ENCODE results near the gene TRIM6. TPM values are rescaled to one million over a fixed set of nuclear protein-coding genes. Genes with fewer than 3 reads are reported as not detected.

TRIM6 gene
- total RNA-seq, 2 donors from 2014 or later = 0.35 to 0.82 TPM

GRCh38 chr11:5556596-5557188 lies 39.7 kb upstream of the TRIM6 start:
- no peak overlapping the region for H3K9ac ChIP-seq (ENCODE audit: low read depth in 2 of 2, low read length in 2 of 2)
- DNase-seq = no peak
- intact Hi-C loops (cut with DNase I) = no loop called here
- H3K27ac ChIP-seq = no peak overlapping the region
- no peaks in the 10 kb centered on the region for H3K27me3 ChIP-seq
- TF ChIP-seq CTCF (IDR thresholded peaks at IDR 0.05) = no peak
- H3K4me1 ChIP-seq = no peaks in the 10 kb centered on the region
- H3K9me3 ChIP-seq = no peaks in the 10 kb centered on the region
- no peak overlapping the region for H3K4me3 ChIP-seq
- H3K36me3 ChIP-seq = no peaks in the 10 kb centered on the region

- Histone ChIP-seq H3K27ac (no peak overlapping the region), H3K4me1 (no peaks in the 10 kb centered on the region), H3K4me3 (no peak overlapping the region), H3K9ac (ENCODE audit: low read depth in 2 of 2, low read length in 2 of 2) (no peak overlapping the region), H3K36me3 (no peaks in the 10 kb centered on the region), H3K9me3 (no peaks in the 10 kb centered on the region), H3K27me3 (no peaks in the 10 kb centered on the region)
- no peak for DNase-seq
- TF ChIP-seq CTCF (IDR thresholded peaks at IDR 0.05) = no peak
- intact Hi-C loops (cut with DNase I) = no loop called here
These were observed 38.7 kb upstream of the TRIM6 start for GRCh38 chr11:5557751-5558150.

- Histone ChIP-seq H3K9ac (ENCODE audit: low read depth in 2 of 2, low read length in 2 of 2) (no peak overlapping the region), H3K27ac (no peak overlapping the region), H3K27me3 (no peaks in the 10 kb centered on the region), H3K4me1 (no peaks in the 10 kb centered on the region), H3K9me3 (no peaks in the 10 kb centered on the region), H3K4me3 (no peak overlapping the region), H3K36me3 (no peaks in the 10 kb centered on the region)
- no peak for DNase-seq
- TF ChIP-seq CTCF (IDR thresholded peaks at IDR 0.05) = no peak
- intact Hi-C loops (cut with DNase I) = no loop called here
These were observed 32.0 kb upstream of the TRIM6 start for GRCh38 chr11:5564259-5565019.

DNA sequence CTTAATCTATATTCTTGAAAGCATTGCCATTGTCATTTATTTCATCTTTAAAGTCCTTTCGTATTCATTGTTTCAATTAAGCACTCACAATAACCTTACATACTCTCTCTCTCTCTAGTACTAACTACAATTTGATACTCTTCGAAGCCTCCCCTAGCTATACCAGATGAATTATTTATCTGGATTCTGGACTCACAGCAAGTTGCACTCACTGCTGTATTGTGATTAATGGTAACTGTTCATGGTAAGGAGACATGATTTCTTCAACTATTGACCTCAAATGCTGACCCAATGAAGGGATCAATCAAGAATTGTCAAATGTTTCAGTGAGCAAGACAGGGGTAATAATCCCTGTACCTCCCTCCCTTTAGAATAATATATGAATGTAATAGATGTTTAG lies 21.8 kb upstream of the TRIM6 start:
- no peaks in the 10 kb centered on the region for H3K27me3 ChIP-seq
- no peaks in the 10 kb centered on the region for H3K36me3 ChIP-seq
- no peak for TF ChIP-seq CTCF (IDR thresholded peaks at IDR 0.05)
- no peaks in the 10 kb centered on the region for H3K9me3 ChIP-seq
- no peak overlapping the region for H3K4me3 ChIP-seq
- no peaks in the 10 kb centered on the region for H3K4me1 ChIP-seq
- intact Hi-C loops (cut with DNase I) = no loop called here
- no peak overlapping the region for H3K9ac ChIP-seq (ENCODE audit: low read depth in 2 of 2, low read length in 2 of 2)
- no peak overlapping the region for H3K27ac ChIP-seq
- DNase-seq = no peak

DNA sequence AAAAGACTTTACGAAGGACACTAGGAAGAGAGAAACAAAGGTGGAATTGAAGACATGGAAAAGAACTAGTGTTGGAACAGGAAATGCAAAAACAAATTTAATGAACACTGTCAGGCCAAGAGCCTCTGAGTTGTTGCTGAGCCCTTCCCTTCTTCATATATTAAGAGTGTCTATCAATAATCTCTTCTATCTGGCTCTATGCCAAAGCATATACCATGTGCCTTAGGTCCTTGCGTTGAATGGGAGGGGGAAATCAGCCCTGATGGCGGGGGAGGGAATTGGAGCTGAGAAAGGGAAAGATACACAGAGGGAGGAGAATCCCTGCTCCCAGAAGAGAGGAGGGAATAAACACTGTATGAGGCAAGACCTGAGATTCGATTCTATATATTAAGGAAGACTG lies 21.3 kb upstream of the TRIM6 start:
- H3K36me3 ChIP-seq = no peaks in the 10 kb centered on the region
- no peaks in the 10 kb centered on the region for H3K4me1 ChIP-seq
- intact Hi-C loops (cut with DNase I) = no loop called here
- no peak overlapping the region for H3K4me3 ChIP-seq
- H3K9me3 ChIP-seq = no peaks in the 10 kb centered on the region
- H3K27me3 ChIP-seq = no peaks in the 10 kb centered on the region
- no peak overlapping the region for H3K27ac ChIP-seq
- no peak for DNase-seq
- no peak overlapping the region for H3K9ac ChIP-seq (ENCODE audit: low read depth in 2 of 2, low read length in 2 of 2)
- no peak for TF ChIP-seq CTCF (IDR thresholded peaks at IDR 0.05)
